Measurements from ENCODE around the gene EPB41.

GRCh38 chr1:28886731-28887418 lies 27.5 kb upstream of the EPB41 start:
- no peak for TF ChIP-seq TARDBP (IDR thresholded peaks at IDR 0.05)
- no peak for TF ChIP-seq FOXA1 (IDR thresholded peaks at IDR 0.05)
- TF ChIP-seq SUZ12 (IDR thresholded peaks at IDR 0.05): no peak
- TF ChIP-seq FOXM1 (IDR thresholded peaks at IDR 0.05; ENCODE audit: borderline replicate concordance): no peak
- no peak for TF ChIP-seq BHLHE40 (IDR thresholded peaks at IDR 0.05; ENCODE audit: borderline replicate concordance)
- no peak for TF ChIP-seq LEF1 (IDR thresholded peaks at IDR 0.05; ENCODE audit: borderline replicate concordance)
- TF ChIP-seq, protein P1, sequence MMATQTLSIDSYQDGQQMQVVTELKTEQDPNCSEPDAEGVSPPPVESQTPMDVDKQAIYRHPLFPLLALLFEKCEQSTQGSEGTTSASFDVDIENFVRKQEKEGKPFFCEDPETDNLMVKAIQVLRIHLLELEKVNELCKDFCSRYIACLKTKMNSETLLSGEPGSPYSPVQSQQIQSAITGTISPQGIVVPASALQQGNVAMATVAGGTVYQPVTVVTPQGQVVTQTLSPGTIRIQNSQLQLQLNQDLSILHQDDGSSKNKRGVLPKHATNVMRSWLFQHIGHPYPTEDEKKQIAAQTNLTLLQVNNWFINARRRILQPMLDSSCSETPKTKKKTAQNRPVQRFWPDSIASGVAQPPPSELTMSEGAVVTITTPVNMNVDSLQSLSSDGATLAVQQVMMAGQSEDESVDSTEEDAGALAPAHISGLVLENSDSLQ (IDR thresholded peaks at IDR 0.05): peak; percentile 99
- TF ChIP-seq HDGF (IDR thresholded peaks at IDR 0.05; ENCODE audit: borderline replicate concordance): no peak
- no peak for TF ChIP-seq ELF4 (IDR thresholded peaks at IDR 0.05)
- 0 out of 2 replicates have a peak, but pooled peaks have one; percentile 6 for TF ChIP-seq CTBP1 (IDR thresholded peaks at IDR 0.05; ENCODE audit: borderline replicate concordance)
- no peak for TF ChIP-seq ARNT (IDR thresholded peaks at IDR 0.05)
- TF ChIP-seq L3MBTL2 (conservative IDR thresholded peaks at IDR 0.05): peak; percentile 90; the same call in 1 of the 2 replicates
- TF ChIP-seq NFRKB (IDR thresholded peaks at IDR 0.05): no peak
- TF ChIP-seq SP1 (IDR thresholded peaks at IDR 0.05): no peak
